Common myeloid progenitor, CD34-positive (primary cell): ENCODE data around the gene EIF4ENIF1.

Experiments
- CTCF ChIA-PET: fragments of 350-600 bp; sonication (Branson Sonifier 250); formaldehyde crosslinking; loops from one replicate; lab custom pipeline; 2021; ENCODE audit warnings: antibody characterized with exemption; lab: Charles Lee
- POLR2A ChIA-PET: fragments of 350-600 bp; sonication (Branson Sonifier 250); formaldehyde crosslinking; loops from one replicate; lab custom pipeline; 2021; ENCODE audit warnings: antibody characterized with exemption; lab: Charles Lee
- DNase-seq, 3 donors: peaks; one replicate each; pipeline versions ENCODE4 v3.0.0 to v3.0.0-alpha.2; 2013
- H3K27ac ChIP-seq, 2 experiments: 1 replicate in 1 of 2; 2 replicates in 1 of 2; pipeline ENCODE4 v1.7.0; 2013; ENCODE audit warnings: inconsistent platforms in 2 of 2, low read length in 2 of 2, mild to moderate bottlenecking in 2 of 2, low read depth in 1 of 2, moderate library complexity in 1 of 2; ENCODE audit not compliant: severe bottlenecking in 2 of 2, insufficient read depth in 1 of 2, poor library complexity in 1 of 2
- H3K27me3 ChIP-seq, 5 experiments: replicated peaks in 2 of 5; 1 replicate in 3 of 5; 2 replicates in 2 of 5; pipeline versions ENCODE4 v1.6.1 to v1.7.0; 2013; ENCODE audit warnings: low read length in 4 of 5, mild to moderate bottlenecking in 2 of 5, moderate library complexity in 2 of 5, inconsistent platforms in 1 of 5; ENCODE audit not compliant: insufficient read depth in 5 of 5, control insufficient read depth in 4 of 5
- H3K36me3 ChIP-seq, 4 experiments: 1 replicate in 2 of 4; 2 replicates in 2 of 4; pipeline versions ENCODE4 v1.6.1 to v1.7.0; 2013; ENCODE audit warnings: low read length in 3 of 4, control low read depth in 1 of 4, mild to moderate bottlenecking in 1 of 4; ENCODE audit not compliant: control insufficient read depth in 4 of 4, insufficient read depth in 4 of 4
- H3K4me1 ChIP-seq, 4 experiments: 1 replicate in 3 of 4; 2 replicates in 1 of 4; pipeline versions ENCODE4 v1.6.1 to v1.7.1; 2013; ENCODE audit warnings: low read length in 3 of 4, mild to moderate bottlenecking in 3 of 4, control low read depth in 1 of 4, inconsistent platforms in 1 of 4, moderate library complexity in 1 of 4; ENCODE audit not compliant: control insufficient read depth in 4 of 4, insufficient read depth in 4 of 4; ENCODE audit errors: control extremely low read depth in 1 of 4
- H3K4me3 ChIP-seq, 7 experiments: 1 replicate in 4 of 7; 2 replicates in 3 of 7; pipeline versions ENCODE4 v1.5.1 to v1.7.0; 2013; ENCODE audit warnings: mild to moderate bottlenecking in 7 of 7, low read length in 6 of 7, moderate library complexity in 6 of 7, inconsistent platforms in 2 of 7, low read depth in 2 of 7, control low read depth in 1 of 7; ENCODE audit not compliant: insufficient read depth in 4 of 7, control insufficient read depth in 1 of 7; ENCODE audit errors: extremely low read depth in 1 of 7
- H3K9me3 ChIP-seq, 5 experiments: 1 replicate in 4 of 5; 2 replicates in 1 of 5; pipeline versions ENCODE4 v1.6.1 to v1.7.1; 2013; ENCODE audit warnings: low read length in 4 of 5, mild to moderate bottlenecking in 2 of 5, inconsistent platforms in 1 of 5, low read depth in 1 of 5, moderate library complexity in 1 of 5; ENCODE audit not compliant: control insufficient read depth in 4 of 5, insufficient read depth in 2 of 5; ENCODE audit errors: control extremely low read depth in 1 of 5
- WGBS: methylation state at CpG from one replicate; pipeline ENCODE4 v1.1.5; 2013; ENCODE audit not compliant: insufficient coverage; 5-methylcytosine and 5-hydroxymethylcytosine counted together

EIF4ENIF1 gene

GRCh38 chr22:31445642-31446041, 44.0 kb downstream of the EIF4ENIF1 start:
- ChIA-PET POLR2A (no interaction called here), CTCF (no interaction called here)
- no peak overlapping the region for H3K4me3 ChIP-seq
- no peaks in the 10 kb centered on the region for H3K27me3 ChIP-seq
- WGBS, result no CpG with 5 or more reads among the region's 3 CpGs
- H3K36me3 ChIP-seq, result peaks cover 18 to 83% (median 57%) of the 10 kb centered on the region in 4 experiments
- peaks cover 0 to 4% (median 1%) of the 10 kb centered on the region in 4 experiments for H3K4me1 ChIP-seq
- no peak overlapping the region for H3K27ac ChIP-seq
- no peaks in the 10 kb centered on the region for H3K9me3 ChIP-seq
- no peak for DNase-seq

GRCh38 chr22:31443516-31443915, 46.1 kb downstream of the EIF4ENIF1 start:
- CTCF ChIA-PET, result no interaction called here
- WGBS, result 100% methylated on average over 2 of the region's 7 CpGs
- POLR2A ChIA-PET, result no interaction called here

GRCh38 chr22:31442768-31443489, 46.7 kb downstream of the EIF4ENIF1 start:
- POLR2A ChIA-PET, result interaction anchor here (0.7 kb wide), 1 partner anchor 23 kb away, joined by 3 read pairs; no protein-coding TSS in a partner anchor

More at GRCh38 chr22:31443516-31443915, 46.1 kb downstream of the EIF4ENIF1 start:
- DNase-seq, result no peak
- H3K27me3 ChIP-seq, result no peaks in the 10 kb centered on the region
- H3K4me1 ChIP-seq, result no peaks in the 10 kb centered on the region
- peaks cover 18 to 94% (median 65%) of the 10 kb centered on the region in 4 experiments for H3K36me3 ChIP-seq
- no peak overlapping the region for H3K4me3 ChIP-seq
- no peak overlapping the region for H3K27ac ChIP-seq
- H3K9me3 ChIP-seq, result no peaks in the 10 kb centered on the region

GRCh38 chr22:31441652-31442051, 48.0 kb downstream of the EIF4ENIF1 start:
- Histone ChIP-seq H3K4me1 (no peaks in the 10 kb centered on the region), H3K27me3 (no peaks in the 10 kb centered on the region), H3K9me3 (no peaks in the 10 kb centered on the region), H3K4me3 (no peak overlapping the region), H3K36me3 (peaks cover 27 to 94% (median 66%) of the 10 kb centered on the region in 4 experiments), H3K27ac (no peak overlapping the region)
- ChIA-PET POLR2A (interaction anchor here (0.6 kb wide), 1 partner anchor 37 kb away, joined by 3 read pairs; no protein-coding TSS in a partner anchor), CTCF (no interaction called here)
- 100% methylated on average over 2 of the region's 5 CpGs for WGBS
- DNase-seq, result no peak

More at GRCh38 chr22:31442768-31443489, 46.7 kb downstream of the EIF4ENIF1 start:
- no peak for DNase-seq
- no peak overlapping the region for H3K4me3 ChIP-seq
- WGBS, result 100% methylated on average over 5 of the region's 5 CpGs
- no peaks in the 10 kb centered on the region for H3K9me3 ChIP-seq
- CTCF ChIA-PET, result interaction anchor here (0.9 kb wide), 1 partner anchor 9 kb away, joined by 3 read pairs; no protein-coding TSS in a partner anchor
- H3K4me1 ChIP-seq, result no peaks in the 10 kb centered on the region
- peaks cover 20 to 94% (median 65%) of the 10 kb centered on the region in 4 experiments for H3K36me3 ChIP-seq
- no peaks in the 10 kb centered on the region for H3K27me3 ChIP-seq
- no peak overlapping the region for H3K27ac ChIP-seq

GRCh38 chr22:31440681-31441080, 49.0 kb downstream of the EIF4ENIF1 start:
- H3K9me3 ChIP-seq, result no peaks in the 10 kb centered on the region
- WGBS, result 98% methylated on average over 4 of the region's 7 CpGs
- CTCF ChIA-PET, result no interaction called here
- no peak overlapping the region for H3K4me3 ChIP-seq
- H3K27ac ChIP-seq, result no peak overlapping the region
- no peaks in the 10 kb centered on the region for H3K27me3 ChIP-seq
- POLR2A ChIA-PET, result no interaction called here
- peaks cover 32 to 95% (median 70%) of the 10 kb centered on the region in 4 experiments for H3K36me3 ChIP-seq
- no peaks in the 10 kb centered on the region for H3K4me1 ChIP-seq
- DNase-seq, result no peak

GRCh38 chr22:31439808-31440207, 49.8 kb downstream of the EIF4ENIF1 start:
- DNase-seq, result peak in 1 of 3 donors; percentile 2
- Histone ChIP-seq H3K4me1 (no peaks in the 10 kb centered on the region), H3K27me3 (no peaks in the 10 kb centered on the region), H3K27ac (no peak overlapping the region), H3K36me3 (peaks cover 33 to 95% (median 70%) of the 10 kb centered on the region in 4 experiments), H3K9me3 (no peaks in the 10 kb centered on the region), H3K4me3 (no peak overlapping the region)
- WGBS, result 95% methylated on average over 4 of the region's 8 CpGs
- ChIA-PET POLR2A (no interaction called here), CTCF (interaction anchor here (0.8 to 1.8 kb wide), 2 partner anchors 13 to 21 kb away, joined by 3 to 4 read pairs; no protein-coding TSS in a partner anchor)

- H3K4me1 ChIP-seq, result no peaks in the 10 kb centered on the region
Observed at GRCh38 chr22:31436132-31436531, 53.5 kb downstream of the EIF4ENIF1 start.

More at GRCh38 chr22:31436132-31436531, 53.5 kb downstream of the EIF4ENIF1 start:
- Histone ChIP-seq H3K27ac (no peak overlapping the region), H3K27me3 (no peaks in the 10 kb centered on the region), H3K36me3 (peaks cover 29 to 87% (median 72%) of the 10 kb centered on the region in 4 experiments), H3K4me3 (no peak overlapping the region), H3K9me3 (no peaks in the 10 kb centered on the region)
- POLR2A ChIA-PET, result no interaction called here
- CTCF ChIA-PET, result interaction anchor here (1.3 to 3.4 kb wide), 2 partner anchors 12 to 15 kb away, joined by 5 to 13 read pairs; no protein-coding TSS in a partner anchor
- no peak for DNase-seq
- WGBS, result 100% methylated on average over 3 of the region's 3 CpGs
